Measurements from ENCODE around the gene PAPOLG. TPM values are rescaled to one million over a fixed set of nuclear protein-coding genes. Genes with fewer than 3 reads are reported as not detected.
A peak's percentile ranks its signal among the peaks of the same experiment; 100 is the strongest.

Gene PAPOLG
- total and polyA plus RNA-seq, 9 of the 15 experiments (the other 6 are each of a cell fraction or from before 2014, with no cell fraction given): 3.9 to 16.3 (median 10.0) TPM

GRCh38 chr2:60806988-60807681 lies 51.1 kb downstream of the PAPOLG start (continued):
- TF ChIP-seq NR2C1 (IDR thresholded peaks at IDR 0.05) (no peak), NR2C1 (tag; IDR thresholded peaks at IDR 0.05) (no peak), ZNF76 (CRISPR knock-in tag; IDR thresholded peaks at IDR 0.05; ENCODE audit: borderline replicate concordance) (no peak), BRF2 (IDR thresholded peaks at IDR 0.05; ENCODE audit: borderline replicate concordance, insufficient read depth, insufficient read length) (no peak), ELF1 (tag; IDR thresholded peaks at IDR 0.05) (peak; percentile 73), ARID2 (IDR thresholded peaks at IDR 0.05) (no peak), KHSRP (IDR thresholded peaks at IDR 0.05) (no peak), CREB5 (CRISPR knock-in tag; IDR thresholded peaks at IDR 0.05) (no peak), KDM1A (IDR thresholded peaks at IDR 0.05) (peak; percentile 29 to 59; a peak in 1 of 4 replicates), CBFA2T2 (conservative IDR thresholded peaks at IDR 0.05) (0 out of 2 replicates have a peak, but pooled peaks have one; percentile 14), MLX (CRISPR knock-in tag; conservative IDR thresholded peaks at IDR 0.05) (no peak), ZSCAN29 (IDR thresholded peaks at IDR 0.05) (no peak), MNT (conservative IDR thresholded peaks at IDR 0.05) (peak in 1 of 2 experiments; percentile 50; a peak in 1 of 4 replicates), SREBF2 (CRISPR knock-in tag; IDR thresholded peaks at IDR 0.05) (no peak), ZBTB9 (CRISPR knock-in tag; IDR thresholded peaks at IDR 0.05) (no peak), NFYB (IDR thresholded peaks at IDR 0.05; ENCODE audit: extremely low read depth, insufficient read length) (no peak), RNF219 (CRISPR knock-in tag; IDR thresholded peaks at IDR 0.05) (no peak), JUN (IDR thresholded peaks at IDR 0.05; ENCODE audit: borderline replicate concordance, low read depth, low read length) (no peak), JUN (CRISPR knock-in tag; IDR thresholded peaks at IDR 0.05; ENCODE audit: borderline replicate concordance) (no peak), ATF7 (IDR thresholded peaks at IDR 0.05) (0 out of 2 replicates have a peak, but pooled peaks have one; percentile 34)
